Ascending aorta (tissue), 2 donors: Measurements from ENCODE around the gene SPAG6. TPM values are rescaled to one million over a fixed set of nuclear protein-coding genes. Genes with fewer than 3 reads are reported as not detected.

Source experiments
- DNase-seq, 2 donors: peaks; one replicate each; pipeline ENCODE4 v3.0.0-alpha.2; 2019; ENCODE audit warnings: low spot score in 2 of 2
- H3K27ac ChIP-seq, 2 donors: fragments of 200-600 bp; sonication (generic); one replicate each; pipeline ENCODE4 v1.5.1; 2016 to 2017; ENCODE audit warnings: mild to moderate bottlenecking in 1 of 2
- H3K27me3 ChIP-seq: fragments of 200-600 bp; sonication (generic); one replicate; pipeline ENCODE4 v1.5.1; 2017
- H3K36me3 ChIP-seq, 2 donors: fragments of 200-600 bp; sonication (generic); one replicate each; pipeline ENCODE4 v1.5.1; 2016
- H3K4me1 ChIP-seq, 2 donors: fragments of 200-600 bp; sonication (generic); one replicate each; pipeline ENCODE4 v1.5.1; 2016 to 2017; ENCODE audit warnings: mild to moderate bottlenecking in 1 of 2
- H3K4me3 ChIP-seq, 2 donors: fragments of 200-600 bp; sonication (generic); one replicate each; pipeline ENCODE4 v1.5.1; 2016 to 2017; ENCODE audit warnings: mild to moderate bottlenecking in 1 of 2
- H3K9me3 ChIP-seq, 2 donors: fragments of 200-600 bp; sonication (generic); one replicate each; pipeline ENCODE4 v1.5.1; 2016
- intact Hi-C: fragments of 100-400 bp; cut with DNase I; formaldehyde crosslinking; loops from one replicate; pipeline ENCODE4 v1.15.1; 2023
- total RNA-seq: library from RNA; depleted of rRNA; stranded (reverse); fragments of >200 nt; gene quantifications from one replicate; pipeline ENCODE4 v1.1.0, GENCODE V29; 2016
- TF ChIP-seq, protein P1 (sequence below), 3 experiments: fragments of 200-600 bp in 2 of 3; fragments of 450-650 bp in 1 of 3; sonication (generic) in 2 of 3; IDR thresholded peaks; one replicate each; pipeline ENCODE4 v1.5.1; 2016 to 2019; ENCODE audit warnings: antibody characterized with exemption in 3 of 3, mild to moderate bottlenecking in 1 of 3, moderate library complexity in 1 of 3

SPAG6 gene
- total RNA-seq, 1 donor from 2014 or later: not detected

- intact Hi-C loops: loop anchor here (1.0 kb wide), 1 partner anchor 10 kb away; no protein-coding TSS in a partner anchor
- H3K36me3 ChIP-seq: no peaks in the 10 kb centered on the region
- peak overlapping the region; percentile 63 to 67 for H3K4me3 ChIP-seq
- peaks cover 34% of the 10 kb centered on the region for H3K27me3 ChIP-seq
- peaks cover 0 to 17% of the 10 kb centered on the region in 2 donors for H3K4me1 ChIP-seq
- peak in 1 of 2 donors; percentile 80 for DNase-seq
- TF ChIP-seq, protein P1, sequence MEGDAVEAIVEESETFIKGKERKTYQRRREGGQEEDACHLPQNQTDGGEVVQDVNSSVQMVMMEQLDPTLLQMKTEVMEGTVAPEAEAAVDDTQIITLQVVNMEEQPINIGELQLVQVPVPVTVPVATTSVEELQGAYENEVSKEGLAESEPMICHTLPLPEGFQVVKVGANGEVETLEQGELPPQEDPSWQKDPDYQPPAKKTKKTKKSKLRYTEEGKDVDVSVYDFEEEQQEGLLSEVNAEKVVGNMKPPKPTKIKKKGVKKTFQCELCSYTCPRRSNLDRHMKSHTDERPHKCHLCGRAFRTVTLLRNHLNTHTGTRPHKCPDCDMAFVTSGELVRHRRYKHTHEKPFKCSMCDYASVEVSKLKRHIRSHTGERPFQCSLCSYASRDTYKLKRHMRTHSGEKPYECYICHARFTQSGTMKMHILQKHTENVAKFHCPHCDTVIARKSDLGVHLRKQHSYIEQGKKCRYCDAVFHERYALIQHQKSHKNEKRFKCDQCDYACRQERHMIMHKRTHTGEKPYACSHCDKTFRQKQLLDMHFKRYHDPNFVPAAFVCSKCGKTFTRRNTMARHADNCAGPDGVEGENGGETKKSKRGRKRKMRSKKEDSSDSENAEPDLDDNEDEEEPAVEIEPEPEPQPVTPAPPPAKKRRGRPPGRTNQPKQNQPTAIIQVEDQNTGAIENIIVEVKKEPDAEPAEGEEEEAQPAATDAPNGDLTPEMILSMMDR (IDR thresholded peaks at IDR 0.05): peak in 1 of 3 experiments; percentile 20
- H3K27ac ChIP-seq: no peak overlapping the region
- no peaks in the 10 kb centered on the region for H3K9me3 ChIP-seq
Observed at GRCh38 chr10:22335173-22335933, 9.9 kb upstream of the SPAG6 start.

DNA sequence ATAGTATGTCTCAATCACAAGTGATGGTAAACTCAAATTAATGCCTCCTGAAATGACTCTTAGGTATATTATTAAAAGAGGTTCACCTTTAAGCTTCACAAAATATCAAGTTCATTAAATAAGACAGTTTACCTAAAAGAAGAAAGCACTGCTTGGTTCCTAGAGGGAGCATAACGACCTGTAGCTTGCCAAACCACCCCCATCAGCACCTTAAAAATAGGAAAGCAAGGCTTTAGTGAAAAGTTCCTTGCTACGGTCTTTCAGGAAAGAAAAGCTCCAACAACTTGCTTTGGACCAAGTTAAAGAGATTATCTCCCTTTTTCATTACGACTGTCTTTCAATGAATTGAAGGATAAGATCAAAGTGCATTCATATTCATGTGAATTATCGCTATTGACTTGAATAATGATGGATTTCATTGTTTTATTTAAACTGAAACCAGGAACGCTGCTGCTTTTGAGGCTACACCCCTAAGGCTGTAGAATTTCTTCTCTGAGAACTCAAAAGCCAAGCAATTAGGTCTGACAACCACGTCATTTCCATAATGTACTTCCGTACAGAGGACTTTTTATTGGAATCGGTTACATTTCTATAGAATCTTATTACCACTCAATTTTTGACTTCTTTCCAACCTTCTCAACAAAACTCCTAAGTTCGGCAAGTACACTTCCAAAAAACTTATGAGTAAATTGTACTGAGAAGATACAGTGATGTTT is 7.0 kb upstream of the SPAG6 start:
- intact Hi-C loops: no loop called here
- peaks cover 48% of the 10 kb centered on the region for H3K27me3 ChIP-seq
- H3K4me1 ChIP-seq: peaks cover 3 to 25% of the 10 kb centered on the region in 2 donors

DNA sequence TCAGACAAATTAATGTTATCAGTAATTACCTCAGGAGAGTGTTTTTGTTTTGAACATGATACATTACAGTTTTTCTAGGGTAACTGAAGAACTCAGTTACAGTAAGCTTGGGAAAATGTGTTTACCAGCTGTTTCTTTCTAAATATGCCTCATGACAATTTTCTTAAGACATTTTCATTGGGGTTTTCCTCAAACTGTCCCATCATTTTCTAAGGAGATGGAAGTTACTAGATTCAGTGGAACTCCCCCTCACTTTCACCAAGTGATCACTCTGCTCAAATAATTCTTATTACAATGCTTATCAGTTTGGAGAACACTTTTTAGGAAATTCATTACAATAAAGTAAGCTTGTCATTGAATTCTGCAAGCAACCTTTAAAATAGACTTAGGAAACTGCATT is 6.4 kb upstream of the SPAG6 start:
- intact Hi-C loops: no loop called here
- TF ChIP-seq, protein P1 (IDR thresholded peaks at IDR 0.05): no peak
- H3K27me3 ChIP-seq: peaks cover 54% of the 10 kb centered on the region

More for the DNA sequence above, 7.0 kb upstream of the SPAG6 start:
- H3K4me3 ChIP-seq: no peak overlapping the region
- no peaks in the 10 kb centered on the region for H3K9me3 ChIP-seq
- H3K36me3 ChIP-seq: no peaks in the 10 kb centered on the region
- TF ChIP-seq, protein P1 (IDR thresholded peaks at IDR 0.05): no peak
- no peak for DNase-seq
- H3K27ac ChIP-seq: no peak overlapping the region

DNA sequence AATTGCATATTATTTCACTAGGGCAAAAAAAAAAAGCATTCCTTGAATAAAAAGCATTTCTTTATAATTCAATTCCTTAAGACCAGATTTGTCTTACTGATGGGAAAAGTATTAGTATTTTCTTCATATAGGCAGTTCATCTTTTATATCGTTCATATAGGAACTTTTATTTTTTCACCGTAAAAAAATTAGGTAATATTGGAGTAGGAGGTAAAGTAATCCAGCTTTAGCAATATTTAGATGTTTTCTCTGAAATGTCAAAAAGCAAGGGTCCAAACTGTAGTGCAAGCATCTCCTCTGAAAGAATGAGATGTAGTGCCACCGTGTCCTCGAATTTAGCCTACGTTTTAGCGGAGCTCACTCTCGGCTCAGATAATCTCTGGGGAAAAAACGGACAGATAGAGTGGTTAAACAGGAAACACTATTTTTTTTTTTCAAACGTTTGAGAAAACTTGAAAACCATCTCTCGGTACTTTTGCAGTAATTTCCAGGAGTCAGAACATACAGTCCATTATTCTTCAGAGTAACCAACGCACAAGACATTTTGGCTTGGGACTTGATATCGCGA is 5.5 kb upstream of the SPAG6 start:
- DNase-seq: no peak

More for the DNA sequence above, 6.4 kb upstream of the SPAG6 start:
- no peak for DNase-seq
- H3K27ac ChIP-seq: no peak overlapping the region
- peaks cover 3 to 25% of the 10 kb centered on the region in 2 donors for H3K4me1 ChIP-seq
- H3K4me3 ChIP-seq: no peak overlapping the region
- H3K9me3 ChIP-seq: no peaks in the 10 kb centered on the region
- H3K36me3 ChIP-seq: no peaks in the 10 kb centered on the region

More for the DNA sequence above, 5.5 kb upstream of the SPAG6 start:
- intact Hi-C loops: loop anchor here (1.0 to 10.0 kb wide), 9 partner anchors 19 to 808 kb away; partner anchors contain the start of genes BMI1, DNAJC1, MLLT10 and PIP4K2A
- Histone ChIP-seq H3K27ac (peak overlapping the region; percentile 94 to 99), H3K9me3 (no peaks in the 10 kb centered on the region), H3K4me3 (peak overlapping the region; percentile 85 to 99), H3K36me3 (no peaks in the 10 kb centered on the region), H3K27me3 (peaks cover 56% of the 10 kb centered on the region), H3K4me1 (peaks cover 3 to 25% of the 10 kb centered on the region in 2 donors)
- TF ChIP-seq, protein P1 (IDR thresholded peaks at IDR 0.05): no peak
